ENCODE measurements around the gene HECW1. TPM values are rescaled to one million over a fixed set of nuclear protein-coding genes. Genes with fewer than 3 reads are reported as not detected.

HECW1 gene
- total RNA-seq, 1 experiment from 2014 or later: 1.8 TPM

- Mint-ChIP-seq H3K36me3 (ENCODE audit: insufficient read depth, unreplicated experiment) (no peaks in the 10 kb centered on the region), H3K4me3 (ENCODE audit: unreplicated experiment) (no peak overlapping the region), H3K4me1 (ENCODE audit: low read depth, unreplicated experiment) (peaks cover 10% of the 10 kb centered on the region), H3K27me3 (ENCODE audit: insufficient read depth, unreplicated experiment) (no peaks in the 10 kb centered on the region), H3K9me3 (ENCODE audit: unreplicated experiment) (no peaks in the 10 kb centered on the region), H3K27ac (ENCODE audit: unreplicated experiment) (no peak overlapping the region)
- ChIA-PET CTCF (no interaction called here), POLR2A (no interaction called here)
- BruUV-seq (replicated peaks): no TSS peak
- Histone ChIP-seq H3K27me3 (replicated peaks; ENCODE audit: control insufficient read depth, insufficient read depth, low read length) (no peaks in the 10 kb centered on the region), H3K4me3 (ENCODE audit: low read depth, low read length) (no peak overlapping the region), H3K9me3 (no peaks in the 10 kb centered on the region), H3K4me1 (peaks cover 20% of the 10 kb centered on the region), H3K36me3 (ENCODE audit: control insufficient read depth, insufficient read depth, low read length) (no peaks in the 10 kb centered on the region)
- intact Hi-C loops (cut with micrococcal nuclease; ENCODE audit: unreplicated experiment): no loop called here
- DNase-seq: no peak
- no peak for TF ChIP-seq CTCF (IDR thresholded peaks at IDR 0.05; ENCODE audit: insufficient read depth in 1 of 2, low read depth in 1 of 2, low read length in 1 of 2, severe bottlenecking in 1 of 2, unreplicated experiment in 1 of 2)
Observed at GRCh38 chr7:43589728-43590127, 477.3 kb downstream of the HECW1 start.

- Histone ChIP-seq H3K4me1 (peaks cover 10% of the 10 kb centered on the region), H3K36me3 (ENCODE audit: control insufficient read depth, insufficient read depth, low read length) (no peaks in the 10 kb centered on the region), H3K27me3 (replicated peaks; ENCODE audit: control insufficient read depth, insufficient read depth, low read length) (no peaks in the 10 kb centered on the region), H3K4me3 (ENCODE audit: low read depth, low read length) (no peak overlapping the region), H3K9me3 (no peaks in the 10 kb centered on the region)
- intact Hi-C loops (cut with micrococcal nuclease; ENCODE audit: unreplicated experiment): no loop called here
- Mint-ChIP-seq H3K9me3 (ENCODE audit: unreplicated experiment) (no peaks in the 10 kb centered on the region), H3K4me1 (ENCODE audit: low read depth, unreplicated experiment) (peaks cover 10% of the 10 kb centered on the region), H3K27me3 (ENCODE audit: insufficient read depth, unreplicated experiment) (no peaks in the 10 kb centered on the region), H3K27ac (ENCODE audit: unreplicated experiment) (no peak overlapping the region), H3K36me3 (ENCODE audit: insufficient read depth, unreplicated experiment) (no peaks in the 10 kb centered on the region), H3K4me3 (ENCODE audit: unreplicated experiment) (no peak overlapping the region)
- ChIA-PET CTCF (interaction anchor here (1.0 kb wide), 1 partner anchor 8 kb away, joined by 4 read pairs; the partner anchor contains the start of gene STK17A), POLR2A (no interaction called here)
- no TSS peak for BruUV-seq (replicated peaks)
- TF ChIP-seq CTCF (IDR thresholded peaks at IDR 0.05; ENCODE audit: insufficient read depth in 1 of 2, low read depth in 1 of 2, low read length in 1 of 2, severe bottlenecking in 1 of 2, unreplicated experiment in 1 of 2): no peak
- no peak for DNase-seq
Observed at GRCh38 chr7:43590862-43591557, 478.6 kb downstream of the HECW1 start.

- Histone ChIP-seq H3K9me3 (no peaks in the 10 kb centered on the region), H3K4me3 (ENCODE audit: low read depth, low read length) (no peak overlapping the region), H3K4me1 (peaks cover 5% of the 10 kb centered on the region; the same call in 1 of the 2 replicates), H3K27me3 (replicated peaks; ENCODE audit: control insufficient read depth, insufficient read depth, low read length) (no peaks in the 10 kb centered on the region), H3K36me3 (ENCODE audit: control insufficient read depth, insufficient read depth, low read length) (no peaks in the 10 kb centered on the region)
- ChIA-PET CTCF (no interaction called here), POLR2A (no interaction called here)
- TF ChIP-seq CTCF (IDR thresholded peaks at IDR 0.05; ENCODE audit: insufficient read depth in 1 of 2, low read depth in 1 of 2, low read length in 1 of 2, severe bottlenecking in 1 of 2, unreplicated experiment in 1 of 2): no peak
- Mint-ChIP-seq H3K9me3 (ENCODE audit: unreplicated experiment) (no peaks in the 10 kb centered on the region), H3K27me3 (ENCODE audit: insufficient read depth, unreplicated experiment) (no peaks in the 10 kb centered on the region), H3K36me3 (ENCODE audit: insufficient read depth, unreplicated experiment) (no peaks in the 10 kb centered on the region), H3K4me1 (ENCODE audit: low read depth, unreplicated experiment) (peaks cover 10% of the 10 kb centered on the region), H3K4me3 (ENCODE audit: unreplicated experiment) (no peak overlapping the region), H3K27ac (ENCODE audit: unreplicated experiment) (no peak overlapping the region)
- intact Hi-C loops (cut with micrococcal nuclease; ENCODE audit: unreplicated experiment): no loop called here
- BruUV-seq (replicated peaks): no TSS peak
- DNase-seq: no peak
Observed at GRCh38 chr7:43591558-43592180, 479.2 kb downstream of the HECW1 start.
